AG04450 (cell line): Measurements from ENCODE around the gene ANXA6. TPM values are rescaled to one million over a fixed set of nuclear protein-coding genes. Genes with fewer than 3 reads are reported as not detected.

Source experiments
- CTCF ChIA-PET: fragments of 300-600, 350-600 bp; formaldehyde crosslinking; extraction: SDS; loops from one replicate; lab custom pipeline; 2022; ENCODE audit warnings: antibody characterized with exemption, inconsistent platforms; lab: Charles Lee
- POLR2A ChIA-PET: fragments of 350-600 bp; formaldehyde crosslinking; extraction: SDS; loops from one replicate; lab custom pipeline; 2021; ENCODE audit warnings: antibody characterized with exemption, inconsistent platforms; lab: Yijun Ruan, JAX
- DNase-seq: peaks from one replicate; pipeline ENCODE4 v3.0.0-alpha.2; 2011; ENCODE audit warnings: low read depth, low spot score
- H3K27ac ChIP-seq: one replicate; pipeline ENCODE4 v1.5.1; 2012; ENCODE audit warnings: low read depth, low read length, control low read depth
- H3K27me3 ChIP-seq: one replicate; pipeline ENCODE4 v1.6.0; 2012; ENCODE audit warnings: low read length; ENCODE audit not compliant: control insufficient read depth, insufficient read depth
- H3K4me3 ChIP-seq: 2 replicates; pipeline ENCODE4 v1.5.1; 2011; ENCODE audit warnings: mild to moderate bottlenecking, low read depth, low read length, control low read depth
- H3K9me3 ChIP-seq: 2 replicates; pipeline ENCODE4 v1.5.1; 2012; ENCODE audit warnings: low read length; ENCODE audit not compliant: control insufficient read depth, insufficient read depth
- polyA plus RNA-seq: library from polyadenylated mRNA; depleted of rRNA; stranded (reverse); fragments of >200 nt; gene quantifications from 2 replicates; pipeline ENCODE4 v1.2.3, GENCODE V29; 2011
- TF ChIP-seq, protein P1 (sequence below): IDR thresholded peaks from 2 replicates; pipeline ENCODE4 v1.5.1; 2011; ENCODE audit warnings: low read depth, low read length, control low read depth, inconsistent platforms

Gene ANXA6
- polyA plus RNA-seq, 1 experiment = 502 TPM

- POLR2A ChIA-PET = no interaction called here
- no peaks in the 10 kb centered on the region for H3K27me3 ChIP-seq
- DNase-seq = no peak
- TF ChIP-seq, protein P1, sequence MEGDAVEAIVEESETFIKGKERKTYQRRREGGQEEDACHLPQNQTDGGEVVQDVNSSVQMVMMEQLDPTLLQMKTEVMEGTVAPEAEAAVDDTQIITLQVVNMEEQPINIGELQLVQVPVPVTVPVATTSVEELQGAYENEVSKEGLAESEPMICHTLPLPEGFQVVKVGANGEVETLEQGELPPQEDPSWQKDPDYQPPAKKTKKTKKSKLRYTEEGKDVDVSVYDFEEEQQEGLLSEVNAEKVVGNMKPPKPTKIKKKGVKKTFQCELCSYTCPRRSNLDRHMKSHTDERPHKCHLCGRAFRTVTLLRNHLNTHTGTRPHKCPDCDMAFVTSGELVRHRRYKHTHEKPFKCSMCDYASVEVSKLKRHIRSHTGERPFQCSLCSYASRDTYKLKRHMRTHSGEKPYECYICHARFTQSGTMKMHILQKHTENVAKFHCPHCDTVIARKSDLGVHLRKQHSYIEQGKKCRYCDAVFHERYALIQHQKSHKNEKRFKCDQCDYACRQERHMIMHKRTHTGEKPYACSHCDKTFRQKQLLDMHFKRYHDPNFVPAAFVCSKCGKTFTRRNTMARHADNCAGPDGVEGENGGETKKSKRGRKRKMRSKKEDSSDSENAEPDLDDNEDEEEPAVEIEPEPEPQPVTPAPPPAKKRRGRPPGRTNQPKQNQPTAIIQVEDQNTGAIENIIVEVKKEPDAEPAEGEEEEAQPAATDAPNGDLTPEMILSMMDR = no peak
- CTCF ChIA-PET = interaction anchor here (1.1 to 6.9 kb wide), 3 partner anchors 43 to 74 kb away, joined by 3 to 159 read pairs (median 5); no protein-coding TSS in a partner anchor
- no peaks in the 10 kb centered on the region for H3K9me3 ChIP-seq
- H3K27ac ChIP-seq = no peak overlapping the region
- H3K4me3 ChIP-seq = no peak overlapping the region
Observed at GRCh38 chr5:151122828-151123227, 34.8 kb downstream of the ANXA6 start.

GRCh38 chr5:151121665-151122064 is 35.9 kb downstream of the ANXA6 start:
- no peak overlapping the region for H3K4me3 ChIP-seq
- H3K9me3 ChIP-seq = no peaks in the 10 kb centered on the region
- no peaks in the 10 kb centered on the region for H3K27me3 ChIP-seq
- no peak overlapping the region for H3K27ac ChIP-seq
- CTCF ChIA-PET = interaction anchor here (1.2 to 6.9 kb wide), 3 partner anchors 44 to 73 kb away, joined by 5 to 159 read pairs (median 6); no protein-coding TSS in a partner anchor
- POLR2A ChIA-PET = no interaction called here
- TF ChIP-seq, protein P1 = no peak
- no peak for DNase-seq

DNA sequence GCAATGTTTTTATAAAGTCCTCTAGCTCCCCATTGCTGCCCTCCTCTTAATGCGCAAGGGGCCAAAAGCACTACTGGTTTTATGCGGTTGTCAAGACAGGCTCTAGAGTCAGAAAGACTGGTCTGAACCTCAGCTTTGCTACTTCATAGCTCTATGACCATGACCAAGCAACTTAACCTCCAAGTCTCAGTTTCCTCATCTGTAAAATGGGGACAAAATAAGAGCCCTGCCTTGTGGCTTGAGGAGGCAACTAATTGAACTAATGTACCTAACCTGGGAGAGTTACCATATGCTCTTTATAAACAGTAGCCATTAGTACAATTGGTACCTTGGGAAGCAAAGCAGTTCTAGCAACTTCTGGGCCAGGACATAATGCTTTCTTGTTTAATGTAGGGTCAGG is 36.5 kb downstream of the ANXA6 start:
- Histone ChIP-seq H3K27ac (no peak overlapping the region), H3K27me3 (no peaks in the 10 kb centered on the region), H3K4me3 (no peak overlapping the region), H3K9me3 (no peaks in the 10 kb centered on the region)
- POLR2A ChIA-PET = interaction anchor here (0.7 kb wide), 1 partner anchor 95 kb away, joined by 3 read pairs; no protein-coding TSS in a partner anchor
- TF ChIP-seq, protein P1 = no peak
- CTCF ChIA-PET = interaction anchor here (1.0 to 1.2 kb wide), 2 partner anchors 69 to 73 kb away, joined by 3 to 6 read pairs; no protein-coding TSS in a partner anchor
- DNase-seq = no peak

- Histone ChIP-seq H3K4me3 (no peak overlapping the region), H3K9me3 (no peaks in the 10 kb centered on the region), H3K27ac (no peak overlapping the region), H3K27me3 (no peaks in the 10 kb centered on the region)
- DNase-seq = no peak
- ChIA-PET CTCF (interaction anchor here (7.3 to 8.6 kb wide), 2 partner anchors 67 to 116 kb away, joined by 229 to 526 read pairs; no protein-coding TSS in a partner anchor), POLR2A (interaction anchor here (1.6 kb wide), 1 partner anchor 9 kb away, joined by 3 read pairs; no protein-coding TSS in a partner anchor)
- TF ChIP-seq, protein P1 = no peak
Observed at GRCh38 chr5:151118913-151119575, 38.5 kb downstream of the ANXA6 start.
